Measurements from ENCODE around the gene NAV2.

- no peak for TF ChIP-seq CTCF (IDR thresholded peaks at IDR 0.05; ENCODE audit: low read depth, low read length)
- TF ChIP-seq, protein P1, sequence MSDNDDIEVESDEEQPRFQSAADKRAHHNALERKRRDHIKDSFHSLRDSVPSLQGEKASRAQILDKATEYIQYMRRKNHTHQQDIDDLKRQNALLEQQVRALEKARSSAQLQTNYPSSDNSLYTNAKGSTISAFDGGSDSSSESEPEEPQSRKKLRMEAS (IDR thresholded peaks at IDR 0.05; ENCODE audit: low read depth, low read length): no peak
- no peak for TF ChIP-seq POLR2A (IDR thresholded peaks at IDR 0.05; ENCODE audit: extremely low read depth, insufficient read length)
- no peak for TF ChIP-seq MYC (IDR thresholded peaks at IDR 0.05; ENCODE audit: low read depth, low read length)
Measured at GRCh38 chr11:19939415-19939929, 226.8 kb downstream of the NAV2 start.

Data from NB4 (cell line).